HuH-7.5 (cell line): ENCODE results near the gene GTF2I.
"Not testable (repeated sequence)": the region's sequence is repeated elsewhere in the genome, so short reads cannot be mapped to it uniquely, and the experiment has no call there.

Experiments
- DNase-seq: peaks from one replicate; pipeline ENCODE4 v3.0.0; 2011; ENCODE audit warnings: low spot score

GTF2I gene

DNA sequence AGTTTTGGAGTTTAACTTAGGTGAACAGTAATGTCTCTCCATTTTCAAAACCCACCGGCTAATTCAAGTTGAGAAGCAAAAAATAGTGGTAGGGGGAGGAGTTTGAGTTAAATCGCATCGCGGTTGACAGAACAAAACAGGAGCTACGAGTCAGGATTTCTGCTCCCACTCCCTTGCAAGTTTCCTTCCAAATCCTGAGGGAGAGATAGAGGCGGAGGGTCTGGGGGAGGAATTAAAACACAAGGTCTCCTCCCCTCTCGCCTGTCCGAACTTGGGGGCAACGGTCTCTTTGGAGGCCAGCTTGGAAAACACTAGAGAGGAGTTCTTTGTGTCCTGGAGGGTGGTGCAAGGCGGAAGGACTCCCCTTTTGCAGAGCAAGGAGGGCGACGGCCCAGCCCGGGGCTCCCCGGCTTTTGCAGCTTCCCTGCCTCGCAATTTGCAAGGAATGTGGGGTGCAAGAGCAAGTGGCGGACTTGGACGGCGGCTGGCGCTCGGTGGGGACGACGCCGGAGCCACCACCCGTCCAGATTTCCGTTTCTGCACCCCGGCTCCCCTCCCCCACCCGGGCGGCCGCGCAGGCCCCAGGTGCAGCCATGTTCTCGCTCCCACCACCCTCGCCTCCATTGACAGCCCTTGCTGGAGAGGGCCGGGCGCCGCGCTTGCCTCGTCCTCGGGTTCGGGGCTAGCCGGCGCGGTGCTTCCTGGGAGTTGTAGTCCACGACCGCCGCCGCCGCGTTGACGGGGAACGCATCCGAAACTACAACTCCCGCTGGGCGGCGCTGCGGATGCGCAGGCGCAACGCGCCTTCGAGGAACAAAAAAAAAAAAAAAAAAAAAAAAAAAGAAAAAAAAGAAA lies 454 bp upstream of the GTF2I start:
- DNase-seq = peak; percentile 91

DNA sequence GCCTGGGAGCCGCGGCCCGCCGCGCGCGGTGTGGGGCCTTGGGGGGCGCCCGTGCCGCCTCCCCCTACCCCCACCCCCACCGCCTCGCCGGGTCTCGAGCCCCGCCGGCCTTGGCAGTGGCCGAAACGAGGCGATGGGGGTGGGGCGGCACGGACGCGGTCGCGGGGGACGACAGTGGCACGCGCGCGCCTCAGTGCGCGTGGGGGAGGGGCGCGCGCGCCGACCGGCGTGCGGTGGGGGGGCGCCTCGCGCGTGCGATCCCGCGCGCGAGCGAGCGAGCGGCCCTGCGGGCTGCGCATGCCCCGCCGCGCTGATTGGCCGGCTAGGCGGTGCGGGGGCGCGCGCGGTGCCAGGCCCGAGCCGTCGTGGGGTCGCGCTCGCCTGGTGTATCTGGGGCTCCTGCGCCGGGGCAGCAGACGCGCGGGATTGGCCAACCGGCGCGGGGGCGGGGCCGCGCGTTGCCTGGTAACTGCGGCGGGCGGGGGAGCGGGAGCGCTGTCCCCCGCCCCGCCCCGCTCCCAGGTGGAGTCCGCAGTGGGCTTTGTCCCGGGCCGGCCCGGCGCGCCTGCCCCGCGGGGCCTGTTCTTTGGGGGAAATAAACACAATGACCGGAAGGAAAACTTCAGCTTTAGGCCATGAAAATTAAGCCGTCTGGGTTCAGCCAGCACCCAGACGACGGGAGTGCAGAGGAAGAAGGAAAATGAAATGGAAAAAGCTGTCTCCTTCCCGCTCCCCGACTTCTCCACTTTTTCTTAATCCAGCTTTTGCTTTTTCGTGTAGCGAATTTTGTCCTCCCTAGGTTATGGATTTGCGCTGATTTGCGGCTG lies 873 bp downstream of the GTF2I start:
- DNase-seq = peak; percentile 94

DNA sequence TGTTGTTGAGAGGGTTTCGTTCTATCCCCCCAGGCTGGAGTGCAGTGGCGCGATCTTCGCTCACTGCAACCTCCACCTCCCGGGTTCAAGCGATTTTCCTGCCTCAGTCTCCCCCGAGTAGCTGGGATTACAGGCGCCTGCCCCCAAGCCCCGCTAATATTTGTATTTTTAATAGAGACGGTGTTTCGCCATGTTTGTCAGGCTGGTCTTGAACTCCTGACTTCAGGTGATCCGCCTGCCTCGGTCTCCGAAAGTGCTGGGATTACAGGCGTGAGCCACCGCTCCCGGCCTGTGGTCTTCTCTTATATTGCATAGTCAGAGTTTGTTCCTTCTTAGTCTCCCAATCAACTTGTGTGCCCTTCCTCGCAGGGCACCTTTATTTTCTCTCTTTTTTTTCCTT lies 2.7 kb downstream of the GTF2I start:
- not testable (repeated sequence) for DNase-seq

DNA sequence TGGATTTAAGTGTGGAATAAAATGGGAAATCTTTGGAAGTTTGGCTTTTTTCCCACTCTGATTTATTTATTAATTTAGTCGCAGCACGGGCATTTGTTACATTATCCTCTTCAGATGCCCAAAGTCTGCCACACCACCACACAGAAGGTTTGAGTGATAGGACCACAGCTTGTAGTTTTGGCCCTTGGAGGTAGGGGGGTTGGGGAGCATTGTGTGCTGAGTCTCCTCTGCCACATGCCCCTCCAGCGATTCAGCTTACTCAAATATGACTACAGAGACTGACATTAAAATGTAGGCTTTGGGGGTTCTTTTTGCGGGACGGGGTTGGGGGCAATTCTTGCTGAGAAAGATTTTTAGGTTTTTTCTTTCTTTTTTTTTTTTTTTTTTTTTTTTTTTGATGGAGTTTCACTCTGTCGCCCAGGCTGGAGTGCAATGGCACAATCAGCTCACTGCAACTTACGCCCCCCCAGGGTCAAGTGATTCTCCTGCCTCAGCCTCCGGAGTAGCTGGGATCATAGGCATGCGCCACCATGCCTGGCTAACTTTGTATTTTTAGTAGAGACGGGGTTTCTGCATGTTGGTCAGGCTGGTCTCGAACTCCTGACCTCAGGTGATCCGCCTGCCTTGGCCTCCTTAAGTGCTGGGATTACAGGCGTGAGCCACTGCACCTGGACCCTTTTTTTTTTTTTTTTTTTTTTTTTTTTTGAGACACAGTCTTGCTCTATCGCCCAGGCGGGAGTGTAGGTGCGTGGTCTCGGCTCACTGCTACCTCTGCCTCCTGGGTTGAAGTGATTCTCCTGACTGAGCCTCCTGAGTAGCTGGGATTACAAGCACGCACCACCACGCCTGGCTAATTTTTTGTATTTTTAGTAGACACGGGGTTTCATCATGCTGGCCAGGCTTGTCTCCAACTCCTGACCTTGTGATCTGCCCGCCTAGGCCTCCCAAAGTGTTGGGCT lies 4.6 kb downstream of the GTF2I start:
- not testable (repeated sequence) for DNase-seq

DNA sequence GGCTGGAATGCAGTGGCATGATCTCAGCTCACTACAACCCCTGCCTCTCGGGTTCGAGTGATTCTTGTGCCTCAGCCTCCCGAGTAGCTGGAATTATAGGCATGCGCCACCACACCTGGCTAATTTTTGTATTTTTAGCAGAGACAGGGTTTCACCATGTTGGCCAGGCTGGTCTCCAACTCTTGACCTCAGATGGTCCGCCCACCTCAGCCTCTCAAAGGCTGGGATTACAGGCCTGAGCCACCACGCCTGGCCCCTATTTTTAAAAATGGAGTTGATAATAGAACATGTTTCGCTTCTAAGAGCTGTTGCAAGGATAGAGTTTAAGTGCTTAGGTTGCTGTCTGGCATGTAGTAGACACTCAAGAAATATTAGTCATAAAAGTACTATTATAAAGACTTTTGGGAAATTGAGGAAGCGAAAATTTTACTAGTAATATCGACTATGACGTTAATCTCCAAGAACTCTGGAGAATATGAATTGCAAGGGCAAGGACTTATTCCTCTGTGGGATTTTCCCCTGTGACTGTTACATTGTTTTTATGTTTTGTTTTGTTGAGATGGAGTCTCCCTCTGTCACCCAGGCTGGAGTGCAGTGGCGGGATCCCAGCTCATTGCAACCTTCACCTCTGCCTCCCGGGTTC lies 7.9 kb downstream of the GTF2I start:
- no peak for DNase-seq

DNA sequence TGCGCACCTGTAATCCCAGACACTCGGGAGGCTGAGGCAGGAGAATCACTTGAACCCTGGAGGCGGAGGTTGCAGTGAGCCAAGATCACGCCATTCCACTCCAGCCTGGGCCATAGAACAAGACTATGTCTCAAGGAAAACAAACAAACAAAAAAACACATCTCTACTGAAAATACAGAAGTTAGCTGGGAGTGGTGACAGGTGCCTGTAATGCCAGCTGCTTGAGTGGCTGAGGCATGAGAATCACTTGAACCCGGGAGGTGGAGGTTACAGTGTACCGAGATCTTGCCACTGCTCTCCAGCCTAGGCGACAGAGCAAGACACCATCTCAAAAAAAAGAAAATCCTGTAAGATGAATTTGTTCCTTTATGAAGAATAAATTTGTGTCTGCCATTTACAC lies 9.5 kb downstream of the GTF2I start:
- DNase-seq = not testable (repeated sequence)

DNA sequence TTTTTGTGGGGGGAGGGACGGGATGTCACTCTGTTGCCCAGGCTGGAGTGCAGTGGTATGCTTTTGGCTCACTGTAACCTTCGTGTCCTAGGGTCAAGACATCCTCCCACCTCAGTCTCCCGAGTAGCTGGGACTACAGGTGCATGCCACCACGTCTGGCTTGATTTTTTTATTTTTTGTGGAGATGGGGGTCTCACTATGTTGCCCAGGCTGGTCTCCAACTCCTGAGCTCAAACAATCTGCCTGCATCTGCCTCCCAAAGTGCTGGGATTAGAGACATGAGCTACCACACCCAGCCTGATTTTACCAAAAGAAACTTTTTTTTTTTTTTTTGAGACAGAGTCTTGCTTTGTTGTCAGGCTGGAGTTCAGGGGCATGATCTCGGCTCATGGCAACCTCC lies 10.0 kb downstream of the GTF2I start:
- not testable (repeated sequence) for DNase-seq

DNA sequence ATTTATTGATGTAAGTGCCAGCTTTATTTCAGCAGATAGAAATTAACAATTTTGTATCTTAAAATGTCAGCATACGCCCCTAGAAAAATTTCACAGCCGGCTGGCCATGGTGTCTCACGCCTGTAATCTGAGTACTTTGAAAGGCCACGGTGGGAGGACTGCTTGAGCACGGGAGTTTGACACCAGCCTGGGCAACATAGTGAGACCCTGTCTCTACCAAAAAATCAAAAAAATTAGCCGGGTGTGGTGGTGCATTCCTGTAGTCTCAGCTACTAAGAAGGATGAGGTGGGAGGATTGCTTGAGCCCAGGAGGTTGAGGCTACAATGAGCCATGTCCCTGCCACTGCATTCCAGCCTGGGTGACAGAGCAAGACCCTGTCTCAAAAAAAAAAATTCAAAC lies 14.1 kb downstream of the GTF2I start:
- DNase-seq = no peak

DNA sequence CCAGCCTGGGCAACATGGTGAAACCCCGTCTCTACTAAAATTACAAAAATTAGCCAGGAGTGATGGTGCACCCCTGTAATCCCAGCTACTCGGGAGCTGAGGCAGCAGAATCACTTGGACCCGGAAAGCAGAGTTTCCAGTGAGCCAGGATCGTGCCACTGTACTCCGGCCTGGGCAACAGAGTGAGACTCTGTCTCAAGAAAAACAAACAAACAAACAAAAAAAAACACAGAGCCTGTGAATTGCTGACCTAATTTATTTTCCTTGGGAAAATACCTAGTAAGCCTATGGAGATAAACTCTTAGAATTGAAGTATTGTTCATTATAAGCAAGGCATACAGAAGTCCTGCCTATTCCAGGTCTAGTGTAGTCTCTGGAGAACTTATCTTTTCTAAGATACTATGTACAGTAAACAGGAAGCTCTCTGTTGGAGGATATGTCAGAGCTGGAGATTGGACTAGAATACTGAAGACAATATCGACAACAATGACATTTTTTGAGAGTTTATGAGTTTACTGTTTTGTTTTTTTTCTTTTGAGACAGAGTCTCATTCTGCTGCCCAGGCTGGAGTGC lies 14.9 kb downstream of the GTF2I start:
- DNase-seq = no peak

DNA sequence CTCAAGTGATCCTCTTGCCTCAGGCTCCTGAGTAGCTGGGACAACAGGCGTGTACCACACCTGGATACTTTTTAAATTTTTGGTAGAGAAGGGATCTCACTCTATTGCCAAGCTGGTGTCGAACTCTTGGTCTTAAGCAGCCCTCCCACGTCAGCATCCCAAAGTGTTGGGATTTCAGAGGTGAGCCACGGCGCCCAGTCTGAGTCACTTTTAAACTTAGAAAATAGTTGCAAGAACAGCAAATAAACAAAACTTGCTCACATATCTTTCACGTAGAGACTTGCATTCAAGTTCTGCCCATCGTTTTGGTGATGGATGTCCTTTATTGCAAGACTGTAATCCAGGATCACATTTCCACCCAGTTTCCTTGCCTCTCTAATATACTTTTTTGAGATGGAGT lies 16.6 kb downstream of the GTF2I start:
- no peak for DNase-seq

DNA sequence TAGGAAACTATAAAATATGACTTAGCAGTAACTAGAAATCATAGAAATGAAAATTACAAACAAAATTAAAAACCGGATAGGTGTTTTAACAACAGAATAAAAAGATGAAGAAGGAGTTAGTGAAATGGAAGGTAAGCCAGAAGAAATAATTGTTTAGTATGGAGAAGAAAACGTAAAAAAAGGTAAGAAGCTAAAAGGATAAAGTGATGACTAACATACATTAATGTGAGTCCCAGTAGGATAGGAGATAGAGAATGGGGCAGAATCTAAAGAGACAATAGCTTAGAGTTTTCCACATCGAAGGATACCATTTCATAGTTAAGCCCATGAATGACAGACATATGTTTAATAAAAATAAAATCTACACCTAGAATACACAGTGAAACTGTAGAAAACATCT lies 25.3 kb downstream of the GTF2I start:
- DNase-seq = no peak

DNA sequence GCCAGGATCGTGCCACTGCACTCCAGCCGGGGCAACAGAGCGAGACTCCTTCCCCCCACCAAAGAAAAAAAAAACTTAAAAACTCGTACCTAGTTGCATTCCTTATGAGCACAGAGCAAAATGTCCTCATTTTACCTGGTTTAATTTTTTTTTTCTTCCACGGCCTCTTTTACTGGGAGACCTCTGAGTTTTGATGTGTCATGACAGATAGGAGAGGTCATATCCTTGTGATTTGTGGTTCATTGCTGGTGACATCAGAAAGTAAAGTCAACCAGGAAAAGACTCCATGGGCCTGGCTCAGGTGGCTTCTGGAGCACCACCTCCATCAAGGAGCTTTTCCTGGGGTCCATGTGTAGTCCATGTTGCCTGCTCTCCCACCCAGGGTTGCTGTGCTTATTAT lies 26.3 kb downstream of the GTF2I start:
- DNase-seq = no peak

DNA sequence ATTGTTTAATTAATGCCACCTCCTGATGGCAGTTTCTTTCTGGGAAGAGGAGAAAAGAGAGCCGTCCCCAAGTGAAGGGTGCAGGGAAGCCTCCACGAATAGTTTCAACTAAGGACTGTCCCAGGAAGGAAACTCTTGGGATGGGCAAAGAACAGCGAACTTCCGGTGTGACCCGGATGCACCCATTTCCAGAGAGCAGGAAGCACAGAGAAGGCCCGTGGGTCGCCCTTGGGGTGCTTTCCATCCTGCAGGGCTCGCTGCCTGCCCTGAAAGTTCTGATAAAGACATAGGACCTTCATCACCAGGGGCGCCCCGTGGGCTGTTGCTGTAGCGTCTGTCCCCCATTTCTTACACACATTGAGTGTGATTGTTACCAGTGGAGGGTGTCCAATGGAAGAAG lies 27.0 kb downstream of the GTF2I start:
- DNase-seq = no peak

DNA sequence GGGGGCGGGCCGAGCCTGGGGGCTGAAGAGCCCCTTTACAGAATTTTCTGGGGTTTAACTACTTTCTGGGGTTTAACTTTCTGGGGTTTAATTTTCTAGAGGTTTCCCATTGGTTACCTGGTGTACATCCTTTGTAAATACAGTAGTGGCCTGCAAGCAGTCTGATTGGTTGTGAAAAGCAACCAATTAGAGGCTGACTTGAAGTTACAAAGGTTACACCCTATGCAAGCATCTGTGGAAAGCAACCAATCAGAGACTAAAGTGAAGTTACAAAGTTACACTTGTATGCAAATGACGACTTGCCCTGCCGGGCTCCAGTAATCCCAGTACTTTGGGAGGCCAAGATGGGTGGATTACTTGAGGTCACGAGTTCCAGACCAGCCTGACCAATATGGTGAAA lies 27.4 kb downstream of the GTF2I start:
- DNase-seq = no peak

DNA sequence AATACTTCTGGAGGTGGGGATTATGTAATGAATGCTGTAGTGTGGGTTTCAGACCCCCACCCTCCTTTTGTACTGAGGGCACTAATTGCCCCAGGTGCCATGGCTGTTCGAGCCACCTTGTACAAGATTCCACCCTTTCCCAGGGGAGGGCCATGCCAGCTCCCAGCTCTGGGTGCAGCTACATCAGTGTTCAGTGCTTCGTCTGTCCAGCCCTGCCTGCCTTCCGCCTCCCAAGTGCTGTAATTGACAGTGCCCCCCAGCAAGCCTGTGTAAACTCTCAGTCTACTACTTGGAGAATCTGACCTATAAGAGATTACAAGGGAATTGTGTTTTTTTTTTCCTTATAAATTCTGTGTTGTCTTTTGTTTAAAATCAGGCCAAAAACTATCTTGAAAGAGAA lies 33.0 kb downstream of the GTF2I start:
- no peak for DNase-seq

DNA sequence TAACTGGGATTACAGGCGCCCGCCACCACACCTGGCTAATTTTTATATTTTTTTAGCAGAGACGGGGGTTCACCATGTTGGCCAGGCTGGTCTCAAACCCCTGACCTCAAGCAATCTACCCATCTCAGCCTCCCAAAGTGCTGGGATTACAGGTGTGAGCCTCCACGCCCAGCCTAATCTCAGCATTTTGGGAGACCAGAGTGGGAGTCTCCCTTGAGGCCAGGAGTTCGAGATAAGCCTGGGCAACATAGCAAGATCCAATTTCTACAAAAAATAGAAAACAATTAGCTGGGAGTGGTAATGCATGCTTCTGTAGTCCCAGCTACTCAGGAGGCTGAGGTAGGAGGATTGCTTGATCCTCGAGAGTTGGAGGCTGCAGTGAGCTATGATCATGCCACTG lies 46.9 kb downstream of the GTF2I start:
- not testable (repeated sequence) for DNase-seq

DNA sequence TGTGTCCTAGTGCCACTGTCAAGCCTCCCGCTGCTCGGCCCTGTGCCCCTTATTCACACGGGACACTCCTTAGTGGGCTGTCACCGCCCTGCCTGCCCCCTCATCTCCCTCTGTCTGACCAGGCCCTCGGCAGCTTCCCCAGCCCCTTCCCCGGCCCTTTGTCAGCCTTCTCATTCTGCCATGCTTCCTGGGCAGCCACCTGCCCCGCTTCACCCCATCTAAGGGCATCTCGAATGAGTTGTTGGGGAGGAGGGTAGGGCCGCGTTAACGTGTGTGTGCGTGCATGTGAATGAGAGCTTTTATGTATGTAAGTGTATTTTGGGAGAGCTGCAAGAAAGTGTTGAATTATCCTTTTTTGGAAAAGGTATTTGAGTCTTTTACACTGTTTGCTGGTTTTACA lies 49.7 kb downstream of the GTF2I start:
- DNase-seq = no peak

DNA sequence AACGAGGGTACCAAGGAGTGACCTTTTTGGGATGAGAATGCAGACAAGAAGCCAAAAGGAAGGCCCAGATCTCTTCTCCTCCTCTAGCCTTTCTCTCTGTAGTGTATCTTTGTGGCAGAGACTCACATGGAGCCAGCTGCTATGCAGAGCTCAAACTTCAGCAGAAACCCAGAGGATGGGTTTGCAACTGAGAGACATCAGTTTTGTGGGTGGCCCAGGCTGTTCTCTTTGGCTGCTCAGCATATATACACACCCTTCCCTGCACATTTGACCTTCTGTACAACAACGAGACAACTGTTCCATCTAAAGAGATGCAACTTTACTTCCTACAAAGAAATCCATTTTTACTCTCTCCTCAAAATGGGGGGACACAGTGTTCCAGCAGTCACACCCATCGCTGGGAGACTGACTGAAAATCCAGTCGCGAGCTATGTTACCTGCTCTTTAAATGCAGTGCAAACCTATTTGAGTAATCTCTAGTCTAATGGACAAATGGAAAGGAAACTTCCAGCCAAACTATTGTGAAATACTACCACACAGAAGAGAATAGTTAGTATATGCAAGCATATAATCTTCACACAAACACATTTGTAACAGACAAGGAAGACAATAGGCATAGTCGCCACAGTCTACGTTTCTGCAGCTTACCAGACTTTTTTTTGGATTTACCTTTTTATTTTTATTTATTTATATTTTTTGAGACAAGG lies 51.2 kb downstream of the GTF2I start:
- no peak for DNase-seq

DNA sequence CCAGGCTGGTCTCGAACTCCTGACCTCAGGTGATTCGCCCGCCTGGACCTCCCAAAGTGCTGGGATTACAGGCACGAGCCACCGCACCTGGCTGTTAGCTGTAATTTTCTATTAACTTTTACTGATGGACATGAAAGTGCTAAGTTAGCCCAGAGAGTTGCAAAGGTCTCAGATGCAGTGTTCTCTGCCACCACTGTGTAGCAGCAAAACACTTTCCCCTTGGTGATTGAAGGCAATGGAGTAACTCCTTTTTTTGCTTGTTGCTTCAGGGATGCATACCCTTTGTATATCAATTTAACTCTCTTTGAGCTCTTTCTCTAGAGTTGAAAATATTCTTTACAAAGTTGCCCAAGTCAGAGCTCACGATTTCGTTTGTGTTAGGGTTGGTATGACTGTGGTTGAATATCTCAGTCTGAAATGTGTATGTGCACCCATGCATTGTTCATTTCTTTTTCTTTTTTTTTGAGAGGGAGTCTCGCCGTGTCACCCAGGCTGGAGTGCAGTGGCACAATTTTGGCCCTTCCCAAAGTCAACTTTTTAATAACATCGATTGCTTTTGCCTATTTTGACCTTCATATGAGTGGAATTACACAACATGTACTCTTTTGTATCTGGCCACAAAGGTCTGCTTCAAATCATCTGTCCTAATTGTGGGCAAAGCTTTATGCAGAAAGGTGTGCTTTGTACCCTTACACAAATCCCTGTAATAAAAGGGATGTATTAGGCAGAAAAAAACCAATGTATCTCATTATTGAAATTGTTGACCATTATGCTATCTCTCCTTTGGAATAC lies 52.6 kb downstream of the GTF2I start:
- no peak for DNase-seq

DNA sequence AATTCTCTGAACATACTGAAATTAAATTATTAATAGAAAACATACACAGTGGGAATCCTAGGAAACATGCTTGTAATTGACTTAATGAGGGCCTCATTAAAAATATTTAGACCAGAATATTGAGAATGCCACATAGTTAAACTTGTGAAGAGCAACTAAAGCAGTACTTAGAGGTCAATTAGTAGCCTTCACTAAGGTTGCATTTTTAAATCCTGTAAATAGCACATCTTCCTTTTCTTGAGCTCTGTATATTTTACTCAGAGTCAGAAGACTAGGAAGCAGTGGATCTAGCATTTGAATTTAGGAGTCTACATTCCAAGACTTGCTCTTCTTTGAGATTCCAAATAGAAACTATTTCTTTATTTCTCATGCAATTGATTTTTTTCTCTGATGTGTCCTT lies 56.0 kb downstream of the GTF2I start:
- DNase-seq = no peak
